ENCODE results near the gene ORC3.
A peak's percentile ranks its signal among the peaks of the same experiment; 100 is the strongest.
"Not testable (repeated sequence)": the region's sequence is repeated elsewhere in the genome, so short reads cannot be mapped to it uniquely, and the experiment has no call there.

The ORC3 gene

DNA sequence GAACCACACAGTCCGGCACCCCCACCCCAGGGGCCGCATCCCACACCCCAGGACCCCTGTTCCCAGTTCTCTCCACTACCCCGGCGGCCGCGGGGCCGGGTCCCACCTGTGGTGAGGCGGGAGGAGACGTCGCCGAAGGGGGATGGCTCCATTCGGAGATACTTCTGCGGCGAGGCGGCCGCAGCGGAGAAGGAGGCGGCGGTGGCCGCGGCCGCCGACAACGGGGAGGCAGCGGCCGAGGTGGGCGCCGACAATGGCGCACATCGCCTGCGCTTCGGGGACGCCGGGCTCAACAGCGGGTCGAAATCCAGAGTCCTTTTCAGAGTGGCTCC is 111.4 kb downstream of the ORC3 start:
- Histone ChIP-seq H3K9me3 (replicated peaks in 1 of 11) (no peaks in the 10 kb centered on the region), H3K4me2 (peak overlapping the region in 6 of 11 experiments; percentile 66 to 87 (median 76); a peak in 7 of 22 replicates), H3K4me3 (peak overlapping the region; percentile 81 to 94 (median 86)), H4K20me1 (peaks cover 21 to 54% (median 43%) of the 10 kb centered on the region in 11 experiments; a peak in 21 of 22 replicates), H3K27me3 (no peaks in the 10 kb centered on the region), H3K27ac (peak overlapping the region; percentile 91 to 99 (median 97)), H3K4me1 (peaks cover 10 to 35% (median 20%) of the 10 kb centered on the region in 10 experiments; a peak in 18 of 20 replicates), H3K9ac (peak overlapping the region; percentile 94 to 99 (median 97)), H3K36me3 (peaks cover 0 to 19% (median under 1%) of the 10 kb centered on the region in 11 experiments; a peak in 8 of 22 replicates)
- no peak for TF ChIP-seq Cebpa-rat (IDR thresholded peaks at IDR 0.05)

DNA sequence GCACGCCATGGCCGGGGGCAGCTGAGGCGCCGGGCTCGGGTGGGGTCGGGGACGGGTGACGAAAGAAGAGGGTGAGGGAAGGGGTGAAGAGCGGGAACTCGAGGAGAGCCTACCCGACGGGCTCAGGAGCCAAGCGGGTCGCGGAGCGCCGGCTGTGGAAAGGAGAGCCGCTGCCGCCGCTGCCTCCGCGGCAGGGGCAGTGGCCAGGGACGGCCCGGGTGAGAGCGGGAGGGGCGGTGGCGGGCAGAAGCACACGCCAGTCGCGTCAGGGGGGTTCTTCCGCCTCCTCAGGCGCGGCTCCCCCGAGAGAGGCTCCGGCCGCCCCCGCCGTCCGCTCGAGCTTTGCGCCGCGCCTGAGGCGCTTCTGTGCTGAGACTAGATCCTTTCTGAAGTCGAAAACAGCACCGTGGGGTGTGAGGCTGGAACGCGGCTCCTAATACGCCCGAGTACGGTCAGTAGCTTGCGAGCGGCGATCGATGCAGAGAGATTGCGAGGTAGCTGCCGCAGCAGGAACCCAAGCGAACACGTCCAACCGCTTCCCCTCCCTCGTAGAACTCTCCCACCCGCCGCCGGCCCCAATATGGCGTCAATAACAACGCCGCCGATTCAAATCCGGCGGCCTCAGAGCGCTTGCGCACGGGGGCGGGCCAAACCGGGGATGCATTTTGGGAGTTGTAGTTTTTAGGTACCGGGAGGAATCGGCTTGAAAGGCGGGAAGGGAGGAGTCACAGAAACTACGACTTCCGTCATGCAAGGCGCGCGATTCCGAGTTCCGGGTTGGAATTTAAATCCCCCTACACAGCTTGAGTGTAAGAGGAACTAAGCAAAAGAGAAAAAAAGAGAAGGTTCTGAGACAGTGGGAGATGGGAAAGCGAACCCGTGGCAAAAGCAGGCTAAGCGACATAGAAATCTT is 112.0 kb downstream of the ORC3 start, which contains the start of gene AKIRIN2:
TSS of gene AKIRIN2 (minus strand) at position 558 of the 913 bp plus-strand sequence. CDS start at position 9, 549 bp downstream.
- H3K4me3 ChIP-seq: peak within 1 kb of the TSS; percentile 81 to 94 (median 86)
- H4K20me1 ChIP-seq: peaks cover 14 to 47% (median 36%) of the 10 kb centered on the region in 11 experiments; a peak in 21 of 22 replicates
- peak within 1 kb of the TSS; percentile 91 to 99 (median 97) for H3K27ac ChIP-seq
- H3K9ac ChIP-seq: peak within 1 kb of the TSS; percentile 94 to 99 (median 97)
- no peaks in the 10 kb centered on the region for H3K9me3 ChIP-seq (replicated peaks in 1 of 11)
- H3K4me1 ChIP-seq: peaks cover 10 to 35% (median 20%) of the 10 kb centered on the region in 10 experiments; a peak in 18 of 20 replicates
- peaks cover 0 to 12% (median 0%) of the 10 kb centered on the region in 11 experiments; a peak in 8 of 22 replicates for H3K36me3 ChIP-seq
- H3K27me3 ChIP-seq: no peaks in the 10 kb centered on the region
- peak within 1 kb of the TSS; percentile 64 to 87 (median 74) for H3K4me2 ChIP-seq
- TF ChIP-seq Cebpa-rat (IDR thresholded peaks at IDR 0.05): no peak

DNA sequence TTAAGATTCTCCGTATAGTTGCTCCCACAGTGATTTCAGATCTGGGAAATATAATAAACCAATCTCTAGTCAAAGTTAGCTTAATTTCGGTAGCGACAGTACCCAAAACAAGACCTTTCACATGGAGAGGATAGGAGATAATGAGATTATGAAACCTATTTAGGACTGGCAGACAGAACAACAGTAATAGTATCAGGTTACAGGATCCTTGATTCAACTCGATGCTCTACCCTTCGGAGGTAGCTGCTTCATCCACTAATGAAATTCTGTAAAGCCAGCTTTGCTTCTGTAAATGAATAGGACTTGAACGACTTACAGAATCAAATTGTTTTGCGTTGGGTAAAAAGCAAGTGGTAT is 112.6 kb downstream of the ORC3 start:
- TF ChIP-seq Cebpa-rat (IDR thresholded peaks at IDR 0.05): no peak
- H3K4me3 ChIP-seq: peak overlapping the region; percentile 66 to 94 (median 84)
- H3K36me3 ChIP-seq: peaks cover 0 to 7% (median 0%) of the 10 kb centered on the region in 11 experiments; a peak in 5 of 22 replicates
- peak overlapping the region; percentile 57 to 79 (median 65) for H3K4me2 ChIP-seq
- H3K9me3 ChIP-seq (replicated peaks in 1 of 11): no peaks in the 10 kb centered on the region
- H3K27ac ChIP-seq: peak overlapping the region; percentile 44 to 99 (median 95)
- H3K4me1 ChIP-seq: peaks cover 10 to 33% (median 15%) of the 10 kb centered on the region in 10 experiments; a peak in 18 of 20 replicates
- H3K9ac ChIP-seq: peak overlapping the region; percentile 71 to 99 (median 96)
- peaks cover 8 to 41% (median 30%) of the 10 kb centered on the region in 11 experiments; a peak in 19 of 22 replicates for H4K20me1 ChIP-seq
- H3K27me3 ChIP-seq: no peaks in the 10 kb centered on the region

DNA sequence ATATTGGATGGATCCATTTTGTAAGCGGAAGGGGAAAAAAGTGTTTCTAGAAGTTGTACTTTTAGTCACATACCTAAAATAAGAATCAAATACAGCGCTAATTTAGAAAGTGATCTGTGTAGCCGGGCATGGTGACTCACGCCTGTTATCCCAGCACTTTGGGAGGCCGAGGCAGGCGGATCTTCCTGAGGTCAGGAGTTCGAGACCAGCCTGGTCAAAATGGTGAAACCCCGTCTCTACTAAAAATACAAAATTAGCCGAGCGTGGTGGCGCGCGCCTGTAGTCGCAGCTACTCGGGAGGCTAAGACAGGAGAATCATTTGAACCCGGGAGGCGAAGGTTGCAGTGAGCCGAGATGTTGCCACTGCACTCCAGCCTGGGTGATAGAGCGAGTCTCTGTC is 113.1 kb downstream of the ORC3 start:
- H4K20me1 ChIP-seq: peaks cover 4 to 36% (median 25%) of the 10 kb centered on the region in 11 experiments; a peak in 19 of 22 replicates
- not testable (repeated sequence) for H3K36me3 ChIP-seq; H3K27me3 ChIP-seq; H3K9me3 ChIP-seq (replicated peaks in 1 of 11)
- H3K27ac ChIP-seq: peak overlapping the region in 10 of 11 experiments; percentile 75 to 99 (median 96); a peak in 18 of 22 replicates
- H3K4me2 ChIP-seq: peak overlapping the region; percentile 57 to 79 (median 65)
- peak overlapping the region; percentile 71 to 99 (median 96); a peak in 18 of 22 replicates for H3K9ac ChIP-seq
- peak overlapping the region; percentile 66 to 94 (median 84); a peak in 17 of 20 replicates for H3K4me3 ChIP-seq
- peaks cover 6 to 33% (median 11%) of the 10 kb centered on the region in 10 experiments; a peak in 18 of 20 replicates for H3K4me1 ChIP-seq

DNA sequence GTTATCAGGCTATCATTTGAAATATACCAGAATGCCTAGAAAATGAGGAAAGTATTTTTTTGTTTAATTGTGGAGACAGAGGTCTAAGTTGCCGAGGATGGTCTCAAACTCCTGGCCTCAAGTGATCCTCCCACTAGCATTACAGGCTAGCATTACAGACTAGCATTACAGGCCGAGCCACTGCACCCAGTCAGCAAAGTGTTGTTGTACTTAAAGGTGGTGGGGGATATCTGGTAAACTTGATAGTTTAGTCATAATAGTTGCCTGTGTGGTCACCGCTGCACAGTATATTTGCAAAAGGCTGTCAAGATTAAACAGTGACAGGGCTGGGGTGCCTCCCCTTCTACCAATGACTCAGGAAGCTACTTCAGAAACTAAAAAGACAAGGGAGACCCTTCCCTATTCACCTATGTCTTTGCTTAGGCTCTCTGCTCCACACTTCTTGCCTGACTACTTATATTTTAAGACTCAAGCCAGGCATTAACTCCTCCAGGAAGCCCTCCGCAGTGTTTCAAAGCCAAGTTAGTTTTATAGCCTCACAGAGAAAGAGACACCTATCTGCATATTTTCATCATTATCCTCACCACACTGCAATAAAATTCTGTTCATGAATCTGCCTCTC is 115.2 kb downstream of the ORC3 start:
- Histone ChIP-seq H3K4me2 (no peak overlapping the region), H3K9ac (no peak overlapping the region), H3K4me3 (no peak overlapping the region)

DNA sequence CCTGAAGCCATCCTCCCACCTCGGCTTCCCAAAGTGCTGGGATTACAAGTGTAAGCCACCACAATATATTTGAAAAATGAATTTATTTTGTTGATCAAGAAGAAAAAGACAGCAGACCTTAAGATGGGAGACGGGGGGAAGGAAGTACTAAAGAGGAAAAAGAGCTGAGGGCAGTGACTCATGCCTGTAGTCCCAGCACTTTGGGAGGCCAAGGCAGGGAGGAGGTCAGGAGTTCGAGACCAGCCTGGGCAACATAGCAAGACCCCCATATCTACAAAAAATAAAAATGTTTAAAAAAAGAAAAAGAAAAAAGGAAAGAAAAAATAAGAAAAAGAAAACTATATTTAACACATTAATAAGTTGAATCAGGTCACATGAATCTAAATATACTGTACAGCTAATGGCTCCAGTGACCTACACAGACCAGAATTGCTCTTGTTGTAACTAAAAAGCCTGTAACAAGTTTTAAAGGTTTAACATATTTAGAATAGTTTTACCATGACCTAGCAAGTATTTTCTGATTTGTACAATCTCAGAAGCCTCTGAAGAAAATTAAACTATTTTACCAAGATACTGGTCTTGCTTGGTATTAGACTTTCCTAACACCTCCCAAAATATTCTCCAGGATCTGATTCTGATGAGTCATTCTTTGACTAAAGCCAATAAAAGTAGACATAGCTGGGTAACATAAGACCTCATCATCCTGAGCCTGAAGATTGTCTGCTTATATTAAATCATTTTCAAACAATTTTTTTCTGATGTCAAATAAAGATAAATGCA is 116.4 kb downstream of the ORC3 start:
- Histone ChIP-seq H3K9ac (no peak overlapping the region), H3K4me2 (peak overlapping the region in 2 of 11 experiments; percentile 10 to 39; a peak in 1 of 22 replicates), H3K9me3 (replicated peaks in 1 of 11) (no peaks in the 10 kb centered on the region), H4K20me1 (peaks cover 0 to 3% (median 0%) of the 10 kb centered on the region in 11 experiments; a peak in 4 of 22 replicates), H3K4me1 (peaks cover 0 to 33% (median 7%) of the 10 kb centered on the region in 10 experiments; a peak in 13 of 20 replicates), H3K27ac (no peak overlapping the region), H3K27me3 (no peaks in the 10 kb centered on the region), H3K36me3 (no peaks in the 10 kb centered on the region), H3K4me3 (no peak overlapping the region)
- TF ChIP-seq Cebpa-rat (IDR thresholded peaks at IDR 0.05): no peak

More for the DNA sequence above, 115.2 kb downstream of the ORC3 start:
- peaks cover 0 to 33% (median 7%) of the 10 kb centered on the region in 10 experiments; a peak in 13 of 20 replicates for H3K4me1 ChIP-seq
- no peaks in the 10 kb centered on the region; a peak in 2 of 22 replicates for H3K36me3 ChIP-seq
- peaks cover 0 to 15% (median 5%) of the 10 kb centered on the region in 11 experiments; a peak in 12 of 22 replicates for H4K20me1 ChIP-seq
- H3K27me3 ChIP-seq: no peaks in the 10 kb centered on the region
- H3K9me3 ChIP-seq (replicated peaks in 1 of 11): no peaks in the 10 kb centered on the region
- no peak overlapping the region for H3K27ac ChIP-seq
- no peak for TF ChIP-seq Cebpa-rat (IDR thresholded peaks at IDR 0.05)

DNA sequence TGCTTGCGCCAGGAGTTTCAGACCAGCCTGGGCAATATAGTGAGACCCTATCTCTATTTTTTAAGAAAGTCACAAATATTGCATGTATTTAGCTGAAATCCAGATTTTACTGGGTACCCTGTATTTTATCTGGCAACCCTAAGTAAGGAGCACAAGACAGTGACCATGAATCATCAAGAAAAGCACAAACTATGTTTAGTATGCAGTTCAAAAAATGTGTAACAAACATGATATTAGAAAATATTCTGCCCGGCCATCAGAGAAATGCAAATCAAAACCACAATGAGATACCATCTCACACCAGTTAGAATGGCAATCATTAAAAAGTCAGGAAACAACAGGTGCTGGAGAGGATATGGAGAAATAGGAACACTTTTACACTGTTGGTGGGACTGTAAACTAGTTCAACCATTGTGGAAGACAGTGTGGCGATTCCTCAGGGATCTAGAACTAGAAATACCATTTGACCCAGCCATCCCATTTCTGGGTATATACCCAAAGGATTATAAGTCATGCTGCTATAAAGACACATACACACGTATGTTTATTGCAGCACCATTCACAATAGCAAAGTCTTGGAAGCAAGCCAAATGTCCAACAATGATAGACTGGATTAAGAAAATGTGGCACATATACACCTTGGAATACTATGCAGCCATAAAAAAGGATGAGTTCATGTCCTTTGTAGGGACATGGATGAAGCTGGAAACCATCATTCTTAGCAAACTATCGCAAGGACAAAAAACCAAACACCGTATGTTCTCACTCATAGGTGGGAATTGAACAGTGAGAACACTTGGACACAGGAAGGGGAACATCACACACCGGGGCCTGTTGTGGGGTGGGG is 118.9 kb downstream of the ORC3 start:
- not testable (repeated sequence) for H3K4me2 ChIP-seq

More for the DNA sequence above, 118.9 kb downstream of the ORC3 start:
- H3K27me3 ChIP-seq; H3K4me3 ChIP-seq; H3K9me3 ChIP-seq (replicated peaks in 1 of 11); H3K27ac ChIP-seq; H3K9ac ChIP-seq; H3K36me3 ChIP-seq; H4K20me1 ChIP-seq: not testable (repeated sequence)
- peaks cover 0 to 27% (median 0%) of the 10 kb centered on the region in 10 experiments; a peak in 7 of 20 replicates for H3K4me1 ChIP-seq

Measured in BLaER1 treated with 17β-estradiol and CSF1 and Interleukin-3, amounts not matched to agents 10 nM and 100 nM (cell line).